HCT116 (cell line): ENCODE results near the gene LRSAM1. TPM values are rescaled to one million over a fixed set of nuclear protein-coding genes. Genes with fewer than 3 reads are reported as not detected.
A peak's percentile ranks its signal among the peaks of the same experiment; 100 is the strongest.

ENCODE experiments used
- ATAC-seq: fragments of 200-7000 bp; cut with Tn5 transposase; 2 replicates; pipeline ENCODE4 v1.9.1; 2020; ENCODE audit warnings: mild to moderate bottlenecking, moderate library complexity
- BruUV-seq: library from RNA; stranded (reverse); fragments of 400-500 nt; replicated peaks from 2 replicates; lab custom pipeline; 2021; lab: Mats Ljungman, UMichigan
- CTCF ChIA-PET: fragments of 300-600 bp; sonication (Branson Sonifier 250); formaldehyde crosslinking; loops from one replicate; lab custom pipeline; 2021; ENCODE audit warnings: antibody characterized with exemption; lab: Charles Lee
- POLR2A ChIA-PET: fragments of 300-600, 350-600 bp; sonication (Branson Sonifier 250); formaldehyde crosslinking; loops from one replicate; lab custom pipeline; 2021; ENCODE audit warnings: antibody characterized with exemption; lab: Charles Lee
- RAD21 ChIA-PET, 2 experiments: fragments of 300-600 bp; sonication (Branson Sonifier 250); formaldehyde crosslinking; loops; one replicate each; lab custom pipeline; 2023; ENCODE audit warnings: low total read pairs in 2 of 2; ENCODE audit not compliant: uncharacterized antibody in 2 of 2, unreplicated experiment in 2 of 2, low non-redundant PET in 1 of 2; lab: Charles Lee
- DNase-seq: peaks from one replicate; pipeline ENCODE4 v3.0.0-alpha.2; 2010; ENCODE audit warnings: low read depth, low spot score
- H2AFZ ChIP-seq: fragments of 200-600 bp; shearing (Covaris generic), sonication (generic); 2 replicates; pipeline ENCODE4 v1.6.1; 2017; ENCODE audit warnings: low read depth, mixed run types, mixed read lengths, antibody characterized with exemption, low read length; ENCODE audit not compliant: poor library complexity, severe bottlenecking
- H3K27ac ChIP-seq: 2 replicates; pipeline ENCODE4 v1.5.1; 2012; ENCODE audit warnings: low read depth, low read length
- H3K27me3 ChIP-seq: fragments of 200-600 bp; sonication (generic); 2 replicates; pipeline ENCODE4 v1.6.1; 2016; ENCODE audit warnings: mixed run types, low read length, mixed read lengths; ENCODE audit not compliant: insufficient read depth
- H3K36me3 ChIP-seq, 2 experiments: fragments of 200-500 bp in 1 of 2; fragments of 200-600 bp in 1 of 2; sonication (Bioruptor generic) in 1 of 2; sonication (generic) in 1 of 2; 2 replicates each; pipeline versions ENCODE4 v1.5.1 to v1.6.1; 2014 to 2016; ENCODE audit warnings: low read length in 2 of 2, inconsistent platforms in 1 of 2, mixed read lengths in 1 of 2, mixed run types in 1 of 2; ENCODE audit not compliant: insufficient read depth in 2 of 2, control insufficient read depth in 1 of 2
- H3K4me1 ChIP-seq, 2 experiments: fragments of 200-600 bp in 1 of 2; sonication (generic) in 1 of 2; 2 replicates each; pipeline versions ENCODE4 v1.5.1 to v1.6.1; 2012 to 2017; ENCODE audit warnings: low read length in 2 of 2, inconsistent platforms in 1 of 2, mild to moderate bottlenecking in 1 of 2, mixed read lengths in 1 of 2, mixed run types in 1 of 2, moderate library complexity in 1 of 2; ENCODE audit not compliant: insufficient read depth in 2 of 2, control insufficient read depth in 1 of 2
- H3K4me2 ChIP-seq: fragments of 200-600 bp; sonication (generic); 2 replicates; pipeline ENCODE4 v1.6.1; 2017; ENCODE audit warnings: mixed run types, low read length, mixed read lengths
- H3K4me3 ChIP-seq, 2 experiments: fragments of 200-600 bp in 1 of 2; sonication (generic) in 1 of 2; replicated peaks in 1 of 2; 2 replicates each; pipeline ENCODE4 v1.5.1; 2011 to 2016; ENCODE audit warnings: low read length in 2 of 2, control low read depth in 1 of 2, low read depth in 1 of 2, mild to moderate bottlenecking in 1 of 2, mixed read lengths in 1 of 2, mixed run types in 1 of 2
- H3K79me2 ChIP-seq: fragments of 200-600 bp; sonication (generic); 2 replicates; pipeline ENCODE4 v1.6.1; 2017; ENCODE audit warnings: mild to moderate bottlenecking, mixed run types, low read length, moderate library complexity, mixed read lengths; ENCODE audit not compliant: insufficient read depth
- H3K9ac ChIP-seq: fragments of 200-600 bp; sonication (generic); 2 replicates; pipeline ENCODE4 v1.6.1; 2016; ENCODE audit warnings: low read length, mixed read lengths
- H3K9me2 ChIP-seq: fragments of 200-600 bp; sonication (generic), shearing (Covaris generic); 2 replicates; pipeline ENCODE4 v1.6.1; 2017; ENCODE audit warnings: mixed run types, mild to moderate bottlenecking, moderate library complexity; ENCODE audit not compliant: insufficient read depth
- H3K9me3 ChIP-seq, 2 experiments: fragments of 200-500 bp in 1 of 2; fragments of 200-600 bp in 1 of 2; sonication (Bioruptor generic) in 1 of 2; sonication (generic) in 1 of 2; 2 replicates each; pipeline ENCODE4 v1.6.1; 2014 to 2017; ENCODE audit warnings: low read length in 2 of 2, mixed read lengths in 2 of 2, inconsistent platforms in 1 of 2, low read depth in 1 of 2, mild to moderate bottlenecking in 1 of 2, mixed run types in 1 of 2, moderate library complexity in 1 of 2; ENCODE audit not compliant: control insufficient read depth in 1 of 2, insufficient read depth in 1 of 2
- H4K20me1 ChIP-seq: fragments of 200-600 bp; sonication (generic), shearing (Covaris generic); 2 replicates; pipeline ENCODE4 v1.6.1; 2017; ENCODE audit warnings: mixed run types, mild to moderate bottlenecking, moderate library complexity; ENCODE audit not compliant: insufficient read depth
- ATF3 ChIP-seq: IDR thresholded peaks from 2 replicates; pipeline ENCODE4 v1.6.1; 2012
- CEBPB ChIP-seq: IDR thresholded peaks from 2 replicates; pipeline ENCODE4 v1.6.1; 2012; ENCODE audit warnings: low read depth
- CTCF ChIP-seq, 3 experiments: fragments of 200-600 bp in 1 of 3; sonication (generic) in 1 of 3; IDR thresholded peaks in 2 of 3; conservative IDR thresholded peaks in 1 of 3; 2 replicates each; pipeline ENCODE4 v1.5.1; 2012 to 2017; ENCODE audit warnings: low read depth in 2 of 3, low read length in 2 of 3, antibody characterized with exemption in 1 of 3, borderline replicate concordance in 1 of 3, control low read depth in 1 of 3, mild to moderate bottlenecking in 1 of 3, mixed read lengths in 1 of 3, mixed run types in 1 of 3, moderate library complexity in 1 of 3; ENCODE audit not compliant: insufficient read depth in 1 of 3
- EGR1 ChIP-seq: IDR thresholded peaks from 2 replicates; pipeline ENCODE4 v1.6.1; 2012; ENCODE audit warnings: low read depth
- ELF1 ChIP-seq: IDR thresholded peaks from 2 replicates; pipeline ENCODE4 v1.6.1; 2012; ENCODE audit warnings: low read depth, borderline replicate concordance
- EZH2 ChIP-seq: fragments of 200-600 bp; sonication (generic); IDR thresholded peaks from 2 replicates; pipeline ENCODE4 v1.6.1; 2017; ENCODE audit warnings: antibody characterized with exemption, mixed run types
- EZH2phosphoT487 ChIP-seq: fragments of 200-600 bp; IDR thresholded peaks from 2 replicates; pipeline ENCODE4 v1.6.1; 2018; ENCODE audit warnings: antibody characterized with exemption, borderline replicate concordance
- JUND ChIP-seq: IDR thresholded peaks from 2 replicates; pipeline ENCODE4 v1.6.1; 2012
- MAX ChIP-seq: IDR thresholded peaks from 2 replicates; pipeline ENCODE4 v1.6.1; 2012
- POLR2AphosphoS5 ChIP-seq: IDR thresholded peaks from 2 replicates; pipeline ENCODE4 v1.6.1; 2011; ENCODE audit warnings: mild to moderate bottlenecking, low read depth, low read length, moderate library complexity
- RAD21 ChIP-seq: IDR thresholded peaks from 2 replicates; pipeline ENCODE4 v1.6.1; 2012; ENCODE audit warnings: low read depth, mild to moderate bottlenecking
- REST ChIP-seq: IDR thresholded peaks from 2 replicates; pipeline ENCODE4 v1.6.1; 2012; ENCODE audit warnings: low read depth
- SIN3A ChIP-seq: IDR thresholded peaks from 2 replicates; pipeline ENCODE4 v1.6.1; 2012; ENCODE audit warnings: low read depth
- SP1 ChIP-seq: IDR thresholded peaks from 2 replicates; pipeline ENCODE4 v1.6.1; 2012; ENCODE audit warnings: low read depth
- SRF ChIP-seq: IDR thresholded peaks from 2 replicates; pipeline ENCODE4 v1.6.1; 2012; ENCODE audit warnings: low read depth
- TCF7L2 ChIP-seq: IDR thresholded peaks from 2 replicates; pipeline ENCODE4 v1.7.0; 2011; ENCODE audit warnings: borderline replicate concordance, inconsistent platforms; ENCODE audit not compliant: insufficient read depth, insufficient read length; ENCODE audit errors: extremely low read depth
- YY1 ChIP-seq: IDR thresholded peaks from 2 replicates; pipeline ENCODE4 v1.6.1; 2011; ENCODE audit warnings: low read length, low read depth, moderate library complexity, mild to moderate bottlenecking; ENCODE audit not compliant: insufficient replicate concordance; ENCODE audit errors: extremely low read depth
- ZBTB33 ChIP-seq: IDR thresholded peaks from 2 replicates; pipeline ENCODE4 v1.6.1; 2011; ENCODE audit warnings: mild to moderate bottlenecking, low read length, moderate library complexity; ENCODE audit not compliant: insufficient replicate concordance; ENCODE audit errors: extremely low read depth
- ZNF274 ChIP-seq: fragments of 200-500 bp; sonication (Bioruptor generic); IDR thresholded peaks from 2 replicates; pipeline ENCODE4 v1.6.1; 2014; ENCODE audit warnings: mild to moderate bottlenecking, low read depth, low read length, inconsistent platforms
- intact Hi-C: fragments of 100-400 bp; cut with micrococcal nuclease; formaldehyde crosslinking; loops from 2 replicates; pipeline ENCODE4 v1.10.0; 2022
- total RNA-seq: library from RNA; stranded (reverse); gene quantifications from one replicate; pipeline ENCODE4 v1.2.1, GENCODE V29; 2021; ENCODE audit not compliant: unreplicated experiment

LRSAM1 gene
- total RNA-seq, 1 experiment from 2014 or later = 25.9 TPM

GRCh38 chr9:127546125-127546832 is 95.0 kb downstream of the LRSAM1 start:
- intact Hi-C loops = no loop called here
- Histone ChIP-seq H3K4me2 (peak overlapping the region; percentile 17; the same call in 1 of the 2 replicates), H3K4me3 (no peak overlapping the region), H3K36me3 (peaks cover 0 to 15% of the 10 kb centered on the region in 2 experiments; a peak in 1 of 4 replicates), H3K9ac (no peak overlapping the region), H3K9me3 (no peaks in the 10 kb centered on the region), H3K9me2 (no peaks in the 10 kb centered on the region), H3K27ac (peak overlapping the region; percentile 0; the same call in 1 of the 2 replicates), H4K20me1 (no peaks in the 10 kb centered on the region), H3K79me2 (peaks cover 94% of the 10 kb centered on the region), H3K4me1 (peaks cover 11 to 72% of the 10 kb centered on the region in 2 experiments), H2AFZ (no peak overlapping the region), H3K27me3 (no peaks in the 10 kb centered on the region)
- ATAC-seq (0 out of 2 replicates have a peak, but pooled peaks have one; percentile 28), DNase-seq (no peak)
- POLR2A ChIA-PET = no interaction called here
- TF ChIP-seq POLR2AphosphoS5 (no peak), YY1 (no peak), RAD21 (no peak), EZH2 (no peak), CEBPB (no peak), SIN3A (no peak), TCF7L2 (no peak), SP1 (no peak), CTCF (IDR thresholded peaks at IDR 0.05 in 2 of 3, conservative IDR thresholded peaks at IDR 0.05 in 1 of 3; ENCODE audit: borderline replicate concordance in 1 of 3, insufficient read depth in 1 of 3, low read depth in 2 of 3, low read length in 2 of 3) (no peak), SRF (no peak), MAX (no peak), EZH2phosphoT487 (no peak), ZBTB33 (no peak), JUND (no peak), ATF3 (no peak), ZNF274 (no peak), EGR1 (no peak), ELF1 (no peak), REST (no peak)
- RAD21 ChIA-PET = no interaction called here
- no TSS peak for BruUV-seq
- CTCF ChIA-PET = no interaction called here
